Measurements from ENCODE around the gene SCUBE1.
A peak's percentile ranks its signal among the peaks of the same experiment; 100 is the strongest.

SCUBE1 gene

DNA sequence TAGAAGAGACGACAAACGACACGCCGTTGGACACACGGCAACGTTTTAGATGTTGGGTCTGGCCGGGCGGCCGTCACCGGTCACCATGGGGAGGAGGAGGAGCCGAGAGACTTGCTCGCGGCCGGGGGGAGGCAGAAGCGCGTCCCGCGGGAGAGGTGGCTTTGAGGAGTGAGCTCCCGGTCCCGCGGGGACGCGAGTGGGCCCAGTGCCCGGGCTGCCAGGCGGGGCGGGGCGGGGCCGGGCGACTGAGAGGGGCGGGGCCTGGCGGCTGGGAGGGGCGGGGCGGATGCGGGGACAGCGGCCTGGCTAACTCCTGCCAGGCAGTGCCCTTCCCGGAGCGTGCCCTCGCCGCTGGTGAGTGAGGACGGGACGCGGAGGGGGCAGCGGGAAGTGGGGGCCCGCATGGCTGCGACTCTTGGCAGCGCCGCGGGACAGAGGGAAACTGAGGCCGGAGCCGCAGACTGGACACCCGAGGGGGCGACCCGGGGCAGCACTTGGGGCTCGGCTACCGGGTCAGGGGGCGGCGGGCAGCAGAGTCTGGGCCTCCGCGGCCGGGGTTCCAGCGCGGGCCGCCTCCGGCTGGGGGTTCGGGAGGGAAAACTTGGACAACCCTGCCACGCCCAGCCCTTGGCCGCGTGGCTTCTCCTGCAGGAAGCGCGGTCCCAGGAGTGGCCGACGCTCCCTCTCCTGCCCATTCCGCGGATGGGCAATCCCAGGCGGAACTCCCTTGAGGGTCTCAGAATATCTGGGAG lies 191.7 kb downstream of the SCUBE1 start, which contains the start of gene TSPO:
Gene TSPO, plus strand, starts transcription at position 309 of the 752 bp plus-strand sequence. CDS start 7,680 bp downstream, outside the sequence.
- peak; percentile 54 for DNase-seq

DNA sequence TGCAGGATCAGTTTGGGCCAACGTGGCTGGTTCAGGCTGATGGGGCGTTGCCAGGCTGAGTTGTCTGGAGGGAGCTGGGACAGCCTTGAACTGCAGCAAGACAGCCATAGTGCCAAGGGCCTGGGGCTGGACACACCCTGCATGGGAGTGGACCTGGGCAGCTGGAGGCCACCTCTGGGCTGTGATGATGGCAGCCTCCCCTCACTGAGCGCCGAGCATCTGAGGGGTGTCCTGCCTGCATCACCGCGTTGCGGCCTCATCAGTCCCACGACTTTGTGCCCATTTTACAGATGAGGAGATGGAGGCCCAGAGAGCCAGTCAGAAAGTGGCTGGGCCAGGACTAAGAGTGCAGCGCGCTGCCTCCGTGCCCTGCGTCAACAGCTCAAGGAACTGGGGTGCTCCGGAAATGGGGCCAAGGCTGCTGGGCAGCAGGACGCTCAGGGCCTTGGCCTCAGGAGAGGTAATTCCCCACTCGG lies 192.4 kb downstream of the SCUBE1 start:
- DNase-seq: no peak

DNA sequence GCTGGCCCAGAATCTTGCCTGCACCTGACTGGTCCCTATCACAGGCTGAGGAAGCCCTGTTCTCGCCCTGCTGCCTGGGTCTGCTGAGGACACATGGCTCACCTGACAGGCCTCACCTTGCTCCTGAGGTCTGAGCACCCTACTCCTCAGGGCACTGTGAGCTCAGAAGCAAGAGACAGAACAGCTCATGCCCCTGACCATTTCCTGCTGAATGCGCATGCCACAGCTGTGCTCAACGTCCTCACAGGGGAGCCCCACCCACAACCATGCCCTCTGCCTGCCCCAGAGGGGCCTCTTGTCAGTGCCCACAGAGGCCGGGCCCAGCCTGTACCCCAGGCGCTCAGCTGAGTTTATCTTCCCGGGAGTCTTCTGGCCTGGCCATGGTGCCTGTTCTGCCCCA lies 194.6 kb downstream of the SCUBE1 start:
- peak; percentile 29 for DNase-seq

DNA sequence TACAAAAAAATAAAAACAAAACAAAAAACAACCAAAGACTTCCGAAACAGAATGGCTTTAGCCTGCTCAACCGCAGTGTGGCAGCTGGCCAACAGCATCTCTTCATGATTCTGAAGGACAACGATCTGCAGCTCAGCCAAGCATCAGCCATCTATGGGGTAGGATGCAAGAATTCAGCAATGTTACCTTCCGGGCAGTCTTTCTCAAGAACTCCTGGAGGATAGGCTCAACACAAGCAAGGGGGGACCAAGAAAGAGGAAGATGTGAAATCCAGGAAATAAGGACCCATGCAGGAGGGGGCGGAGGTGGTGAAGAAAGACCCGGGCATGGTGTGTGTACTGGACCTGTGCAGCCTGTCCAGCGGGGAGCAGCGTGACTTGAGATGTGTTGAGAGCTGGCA lies 195.4 kb downstream of the SCUBE1 start:
- DNase-seq: peak; percentile 9
